GM23248 (cell line): Measurements from ENCODE around the gene GAS7. TPM values are rescaled to one million over a fixed set of nuclear protein-coding genes. Genes with fewer than 3 reads are reported as not detected.
A peak's percentile ranks its signal among the peaks of the same experiment; 100 is the strongest.

ENCODE experiments used
- DNase-seq: peaks from one replicate; pipeline ENCODE4 v3.0.0-alpha.2; 2015
- H2AFZ ChIP-seq: fragments of 200-600 bp; sonication (generic); 2 replicates; pipeline ENCODE4 v1.6.1; 2016; ENCODE audit warnings: antibody characterized with exemption
- H3F3A ChIP-seq: fragments of 200-600 bp; sonication (generic); 2 replicates; pipeline ENCODE4 v1.6.1; 2016; ENCODE audit warnings: mild to moderate bottlenecking, antibody characterized with exemption, mixed run types; ENCODE audit not compliant: insufficient read depth
- H3K27ac ChIP-seq: fragments of 200-600 bp; sonication (generic); 2 replicates; pipeline ENCODE4 v1.5.1; 2016; ENCODE audit warnings: mild to moderate bottlenecking
- H3K27me3 ChIP-seq: fragments of 200-600 bp; sonication (generic); replicated peaks from 2 replicates; pipeline ENCODE4 v1.6.1; 2016; ENCODE audit warnings: mild to moderate bottlenecking; ENCODE audit not compliant: insufficient read depth
- H3K36me3 ChIP-seq: fragments of 200-600 bp; sonication (generic); 2 replicates; pipeline ENCODE4 v1.6.1; 2016; ENCODE audit warnings: low read depth, mild to moderate bottlenecking
- H3K4me1 ChIP-seq: fragments of 200-600 bp; sonication (generic); 2 replicates; pipeline ENCODE4 v1.6.1; 2016; ENCODE audit warnings: mild to moderate bottlenecking; ENCODE audit not compliant: insufficient read depth
- H3K4me2 ChIP-seq: fragments of 200-600 bp; sonication (generic); one replicate; pipeline ENCODE4 v1.6.1; 2016; ENCODE audit warnings: mild to moderate bottlenecking; ENCODE audit not compliant: unreplicated experiment
- H3K4me3 ChIP-seq: fragments of 200-600 bp; sonication (generic); 2 replicates; pipeline ENCODE4 v1.5.1; 2016; ENCODE audit warnings: mild to moderate bottlenecking
- H3K79me2 ChIP-seq: fragments of 200-600 bp; sonication (generic); 2 replicates; pipeline ENCODE4 v1.6.1; 2016; ENCODE audit warnings: mild to moderate bottlenecking; ENCODE audit not compliant: insufficient read depth
- H3K9ac ChIP-seq: fragments of 200-600 bp; sonication (generic); 2 replicates; pipeline ENCODE4 v1.6.1; 2016; ENCODE audit warnings: mild to moderate bottlenecking
- H3K9me2 ChIP-seq: fragments of 200-600 bp; sonication (generic); 2 replicates; pipeline ENCODE4 v1.6.1; 2016; ENCODE audit warnings: mixed run types, mild to moderate bottlenecking, moderate library complexity; ENCODE audit not compliant: insufficient read depth
- H3K9me3 ChIP-seq: fragments of 200-600 bp; sonication (generic); one replicate; pipeline ENCODE4 v1.6.1; 2017; ENCODE audit warnings: low read depth
- H4K20me1 ChIP-seq: fragments of 200-600 bp; sonication (generic); 2 replicates; pipeline ENCODE4 v1.6.0; 2016; ENCODE audit not compliant: insufficient read depth
- EZH2 ChIP-seq: fragments of 200-600 bp; sonication (generic); IDR thresholded peaks from 2 replicates; pipeline ENCODE4 v1.6.1; 2018; ENCODE audit warnings: antibody characterized with exemption, mild to moderate bottlenecking; ENCODE audit not compliant: insufficient read depth, poor library complexity, severe bottlenecking
- EZH2phosphoT487 ChIP-seq: fragments of 200-600 bp; sonication (generic); IDR thresholded peaks from 2 replicates; pipeline ENCODE4 v1.6.1; 2018; ENCODE audit warnings: antibody characterized with exemption, moderate library complexity, mild to moderate bottlenecking, low read depth; ENCODE audit not compliant: insufficient read depth
- WGBS, 2 experiments: methylation state at CpG; one replicate each; pipeline ENCODE4 v1.1.6; 2015 to 2017; ENCODE audit warnings: low lambda C conversion rate in 2 of 2, low coverage in 1 of 2; ENCODE audit errors: missing lambda C conversion rate in 2 of 2; 5-methylcytosine and 5-hydroxymethylcytosine counted together
- in situ Hi-C: fragments of 300-500 bp; cut with MboI; formaldehyde crosslinking; loops from 2 replicates; pipeline ENCODE4 v1.15.0; 2020
- polyA plus RNA-seq: library from polyadenylated mRNA; unstranded; fragments of >200 nt; fragmentation: Nextera tagmentation; extraction: Ambion mirVana; gene quantifications from 2 replicates; pipeline ENCODE4 v1.2.1, GENCODE V29; 2016
- total RNA-seq: library from RNA; depleted of rRNA; stranded (reverse); fragments of >200 nt; shearing (Covaris generic); gene quantifications from 2 replicates; pipeline ENCODE4 v1.2.3, GENCODE V29; 2014

GAS7 gene
- total and polyA plus RNA-seq, 2 experiments from 2014 or later = 6.7 to 13.4 TPM

DNA sequence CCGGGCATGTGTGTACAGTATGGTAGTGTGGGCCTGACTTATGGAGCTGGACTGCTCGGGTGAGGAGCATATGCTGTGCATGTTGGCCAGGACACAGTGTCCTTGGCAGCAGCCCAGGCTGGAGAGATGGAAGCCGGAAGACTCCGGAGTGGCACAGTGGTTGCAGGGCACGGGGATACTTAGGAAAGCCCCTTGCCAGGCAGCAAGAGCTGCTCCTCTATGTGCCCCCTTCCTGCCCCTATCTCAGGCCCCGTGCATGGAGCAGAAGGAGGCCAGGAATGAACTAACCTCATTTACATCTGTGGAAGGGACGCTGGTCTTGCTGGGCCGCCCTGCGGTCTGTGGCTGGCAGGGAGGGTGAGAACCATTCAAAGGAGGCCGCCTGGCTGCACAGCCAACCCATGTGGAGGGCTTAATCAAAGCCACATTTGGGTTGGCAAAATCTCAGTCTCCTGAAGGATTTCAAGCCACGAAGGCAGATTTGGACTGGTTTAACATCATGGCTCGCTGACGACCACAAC, 261.1 kb downstream of the GAS7 start:
- Histone ChIP-seq H3K36me3 (0 out of 2 replicates have a peak, but pooled peaks cover 5% of the 10 kb centered on the region), H3K27ac (no peak overlapping the region), H3K27me3 (no peaks in the 10 kb centered on the region), H3F3A (0 out of 2 replicates have a peak, but pooled peaks cover 5% of the 10 kb centered on the region), H3K79me2 (no peaks in the 10 kb centered on the region), H3K9me2 (no peaks in the 10 kb centered on the region), H3K9ac (no peak overlapping the region), H3K4me1 (0 out of 2 replicates have a peak, but pooled peaks cover 3% of the 10 kb centered on the region), H2AFZ (no peak overlapping the region), H4K20me1 (no peaks in the 10 kb centered on the region), H3K9me3 (no peaks in the 10 kb centered on the region), H3K4me3 (no peak overlapping the region), H3K4me2 (no peak overlapping the region)
- no peak for TF ChIP-seq EZH2phosphoT487
- TF ChIP-seq EZH2 = no peak
- peak; percentile 78 for DNase-seq
- in situ Hi-C loops = no loop called here
- 20% methylated on average over 13 of the region's 13 CpGs for WGBS, 2 experiments

DNA sequence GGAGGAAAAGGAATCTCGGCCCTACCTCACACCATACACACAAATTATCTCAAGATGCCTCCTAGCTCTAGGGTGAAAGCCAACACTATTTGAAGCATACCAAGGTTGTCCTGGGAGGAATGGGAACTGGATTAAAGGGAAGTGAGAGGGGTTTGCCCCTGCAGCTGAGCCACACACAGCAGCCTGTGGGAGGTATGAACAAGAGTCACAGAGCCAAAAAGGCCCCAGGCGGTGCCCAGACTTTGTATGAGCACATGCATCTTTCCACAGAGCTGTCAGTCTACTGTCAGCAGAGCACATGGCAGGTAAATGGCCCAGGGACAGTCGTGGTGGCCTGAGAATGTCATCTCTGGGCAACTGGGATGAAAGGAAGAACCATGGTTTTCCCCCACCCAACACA, 262.3 kb downstream of the GAS7 start:
- in situ Hi-C loops = no loop called here
- 33 to 35% methylated on average over 3 of the region's 3 CpGs for WGBS, 2 experiments
- Histone ChIP-seq H3K4me2 (no peak overlapping the region), H3K4me3 (no peak overlapping the region), H2AFZ (no peak overlapping the region), H3F3A (0 out of 2 replicates have a peak, but pooled peaks cover 5% of the 10 kb centered on the region), H4K20me1 (no peaks in the 10 kb centered on the region), H3K27ac (no peak overlapping the region), H3K9ac (no peak overlapping the region), H3K27me3 (no peaks in the 10 kb centered on the region), H3K36me3 (0 out of 2 replicates have a peak, but pooled peaks cover 5% of the 10 kb centered on the region), H3K9me2 (no peaks in the 10 kb centered on the region), H3K4me1 (0 out of 2 replicates have a peak, but pooled peaks cover 3% of the 10 kb centered on the region), H3K79me2 (no peaks in the 10 kb centered on the region), H3K9me3 (no peaks in the 10 kb centered on the region)
- DNase-seq = no peak
- TF ChIP-seq EZH2 = no peak
- TF ChIP-seq EZH2phosphoT487 = no peak

- no peak overlapping the region for H3K4me2 ChIP-seq
- H3K9ac ChIP-seq = no peak overlapping the region
- in situ Hi-C loops = no loop called here
- no peaks in the 10 kb centered on the region for H3K9me3 ChIP-seq
- no peaks in the 10 kb centered on the region for H3K9me2 ChIP-seq
- 0 out of 2 replicates have a peak, but pooled peaks cover 5% of the 10 kb centered on the region for H3F3A ChIP-seq
- no peaks in the 10 kb centered on the region for H4K20me1 ChIP-seq
- no peak overlapping the region for H3K27ac ChIP-seq
- TF ChIP-seq EZH2phosphoT487 = no peak
- TF ChIP-seq EZH2 = no peak
- H2AFZ ChIP-seq = no peak overlapping the region
- H3K27me3 ChIP-seq = no peaks in the 10 kb centered on the region
- H3K79me2 ChIP-seq = no peaks in the 10 kb centered on the region
- H3K36me3 ChIP-seq = 0 out of 2 replicates have a peak, but pooled peaks cover 5% of the 10 kb centered on the region
- no peak overlapping the region for H3K4me3 ChIP-seq
- DNase-seq = peak; percentile 45
- 0 out of 2 replicates have a peak, but pooled peaks cover 3% of the 10 kb centered on the region for H3K4me1 ChIP-seq
- 43 to 47% methylated on average over 6 of the region's 6 CpGs for WGBS, 2 experiments
Measured at GRCh38 chr17:9935408-9935807, 263.0 kb downstream of the GAS7 start.

DNA sequence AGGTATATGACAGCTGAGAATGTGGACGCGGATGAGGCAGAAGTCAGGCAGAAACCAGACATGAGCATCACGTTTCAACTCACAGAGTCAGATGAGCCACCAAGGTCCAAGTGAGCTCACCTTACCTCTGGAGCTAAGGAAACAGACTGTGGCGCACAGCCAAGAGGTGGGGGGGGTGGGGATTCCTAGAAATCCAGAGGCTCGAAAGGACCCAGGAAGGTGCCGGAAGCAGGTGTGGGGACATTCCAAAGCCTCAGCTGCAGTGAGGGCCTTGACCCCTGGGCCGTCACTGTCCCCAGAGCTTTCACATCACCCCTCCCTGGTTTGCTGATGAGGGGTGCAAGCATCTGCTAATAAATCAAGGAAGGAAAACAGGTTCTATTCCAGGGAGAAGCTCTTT, 264.1 kb downstream of the GAS7 start:
- H3K9me3 ChIP-seq = no peaks in the 10 kb centered on the region
- H4K20me1 ChIP-seq = no peaks in the 10 kb centered on the region
- no peaks in the 10 kb centered on the region for H3K27me3 ChIP-seq
- no peak overlapping the region for H2AFZ ChIP-seq
- WGBS, 2 experiments = 89 to 93% methylated on average over 7 of the region's 7 CpGs
- no peak overlapping the region for H3K27ac ChIP-seq
- H3K4me3 ChIP-seq = no peak overlapping the region
- H3K36me3 ChIP-seq = 0 out of 2 replicates have a peak, but pooled peaks cover 5% of the 10 kb centered on the region
- 0 out of 2 replicates have a peak, but pooled peaks cover 5% of the 10 kb centered on the region for H3F3A ChIP-seq
- in situ Hi-C loops = no loop called here
- TF ChIP-seq EZH2 = no peak
- TF ChIP-seq EZH2phosphoT487 = no peak
- 0 out of 2 replicates have a peak, but pooled peaks cover 3% of the 10 kb centered on the region for H3K4me1 ChIP-seq
- no peak for DNase-seq
- no peaks in the 10 kb centered on the region for H3K79me2 ChIP-seq
- H3K9ac ChIP-seq = no peak overlapping the region
- H3K9me2 ChIP-seq = no peaks in the 10 kb centered on the region
- no peak overlapping the region for H3K4me2 ChIP-seq
